A549 (cell line): ENCODE results near the gene SWAP70.

Source experiments
- ATOH8 ChIP-seq: fragments of 250-450 bp; sonication (Bioruptor Pico); IDR thresholded peaks from 2 replicates; pipeline ENCODE4 v1.5.0; 2020; ENCODE audit warnings: low read depth, mild to moderate bottlenecking, moderate library complexity
- CBX8 ChIP-seq: fragments of 200-600 bp; sonication (generic); IDR thresholded peaks from 2 replicates; pipeline ENCODE4 v1.6.1; 2016
- CEBPB ChIP-seq, 2 experiments: fragments of >200 bp in 1 of 2; sonication (Bioruptor Twin) in 1 of 2; formaldehyde crosslinking in 1 of 2; IDR thresholded peaks; 2 replicates each; pipeline ENCODE4 v1.6.1; 2012 to 2016
- CTCF ChIP-seq: fragments of >200 bp; sonication (Bioruptor Twin); formaldehyde crosslinking; IDR thresholded peaks from 3 replicates; pipeline ENCODE4 v1.5.1; 2016
- EP300 ChIP-seq, 2 experiments: fragments of >200 bp; sonication (Bioruptor Twin); formaldehyde crosslinking; IDR thresholded peaks; 2 replicates in 1 of 2; 3 replicates in 1 of 2; pipeline ENCODE4 v1.6.1; 2016 to 2017
- JUNB ChIP-seq: fragments of >200 bp; sonication (Bioruptor Twin); formaldehyde crosslinking; IDR thresholded peaks from 2 replicates; pipeline ENCODE4 v1.6.1; 2016
- MYC ChIP-seq: IDR thresholded peaks from 2 replicates; pipeline ENCODE4 v1.6.1; 2012; ENCODE audit warnings: mild to moderate bottlenecking, inconsistent platforms, low read length, improper control_type of control experiment, borderline replicate concordance
- POLR2A ChIP-seq: IDR thresholded peaks from 2 replicates; pipeline ENCODE4 v1.6.1; 2012; ENCODE audit warnings: mild to moderate bottlenecking, low read length
- SREBF2 ChIP-seq: fragments of 450-650 bp; IDR thresholded peaks from 2 replicates; pipeline ENCODE4 v1.6.1; 2014; ENCODE audit warnings: mild to moderate bottlenecking, moderate library complexity
- USF2 ChIP-seq: fragments of 450-650 bp; IDR thresholded peaks from 2 replicates; pipeline ENCODE4 v1.6.1; 2014; ENCODE audit warnings: antibody characterized with exemption

- TF ChIP-seq CBX8, result no peak
- TF ChIP-seq CTCF, result no peak
- no peak for TF ChIP-seq JUNB
- no peak for TF ChIP-seq MYC
- no peak for TF ChIP-seq EP300 (IDR thresholded peaks at IDR 0.05)
- TF ChIP-seq USF2, result no peak
- TF ChIP-seq CEBPB (IDR thresholded peaks at IDR 0.05), result no peak
- no peak for TF ChIP-seq ATOH8 (CRISPR knock-in tag)
- no peak for TF ChIP-seq POLR2A
- TF ChIP-seq SREBF2, result no peak
Measured at GRCh38 chr11:9784602-9785315, 120.9 kb downstream of the SWAP70 start.
